ENCODE data around the gene MAZ. TPM values are rescaled to one million over a fixed set of nuclear protein-coding genes. Genes with fewer than 3 reads are reported as not detected.

Gene MAZ
- total and polyA plus RNA-seq, 2 of the 13 experiments (the other 11 are each of a cell fraction or from before 2014, with no cell fraction given) = 203 to 277 TPM

DNA sequence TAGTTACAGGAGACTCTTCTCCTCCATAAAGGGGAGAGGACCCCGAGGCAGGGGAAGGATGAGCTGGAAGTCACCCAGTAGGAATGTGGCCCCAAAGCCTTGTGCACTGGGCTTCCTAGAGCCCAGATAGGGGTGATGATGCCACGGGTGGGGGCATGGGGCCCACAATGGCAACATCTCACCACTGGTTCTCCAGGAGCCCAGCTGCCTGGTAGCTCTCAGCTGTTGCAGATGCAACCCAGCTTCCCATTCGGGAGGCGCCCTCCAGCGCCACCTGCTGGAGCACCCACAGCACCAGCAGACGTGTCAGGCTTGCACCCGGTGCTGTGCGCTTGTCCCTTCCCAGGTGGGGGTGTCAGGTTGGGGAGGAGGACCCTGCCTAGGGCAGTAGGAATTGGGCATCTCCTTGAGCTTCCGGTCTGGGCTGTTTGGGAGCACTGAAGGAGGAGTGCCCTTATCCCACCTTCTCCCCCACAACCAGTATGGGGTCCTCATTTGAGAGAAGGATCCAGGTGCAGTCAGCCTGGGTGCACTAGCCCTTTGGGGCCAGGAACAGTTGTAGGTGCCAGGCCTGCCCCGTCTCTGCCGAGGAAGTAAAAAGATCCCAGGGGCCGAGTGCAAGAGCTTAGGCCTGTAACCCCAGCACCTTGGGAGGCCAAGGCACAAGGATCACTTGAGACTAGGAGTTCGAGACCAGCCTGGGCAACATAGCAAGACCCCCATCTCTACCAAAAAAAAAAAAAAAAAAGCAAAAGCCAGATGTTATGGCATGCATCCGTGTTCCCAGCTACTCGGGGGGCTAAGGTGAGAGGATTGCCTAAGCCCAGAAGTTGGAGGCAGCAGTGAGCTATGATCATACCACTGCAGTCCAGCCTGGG is 42.3 kb downstream of the MAZ start (continued):
- no peak for TF ChIP-seq ZNF260 (CRISPR knock-in tag; IDR thresholded peaks at IDR 0.05; ENCODE audit: borderline replicate concordance, low read depth)
- TF ChIP-seq, protein P1, sequence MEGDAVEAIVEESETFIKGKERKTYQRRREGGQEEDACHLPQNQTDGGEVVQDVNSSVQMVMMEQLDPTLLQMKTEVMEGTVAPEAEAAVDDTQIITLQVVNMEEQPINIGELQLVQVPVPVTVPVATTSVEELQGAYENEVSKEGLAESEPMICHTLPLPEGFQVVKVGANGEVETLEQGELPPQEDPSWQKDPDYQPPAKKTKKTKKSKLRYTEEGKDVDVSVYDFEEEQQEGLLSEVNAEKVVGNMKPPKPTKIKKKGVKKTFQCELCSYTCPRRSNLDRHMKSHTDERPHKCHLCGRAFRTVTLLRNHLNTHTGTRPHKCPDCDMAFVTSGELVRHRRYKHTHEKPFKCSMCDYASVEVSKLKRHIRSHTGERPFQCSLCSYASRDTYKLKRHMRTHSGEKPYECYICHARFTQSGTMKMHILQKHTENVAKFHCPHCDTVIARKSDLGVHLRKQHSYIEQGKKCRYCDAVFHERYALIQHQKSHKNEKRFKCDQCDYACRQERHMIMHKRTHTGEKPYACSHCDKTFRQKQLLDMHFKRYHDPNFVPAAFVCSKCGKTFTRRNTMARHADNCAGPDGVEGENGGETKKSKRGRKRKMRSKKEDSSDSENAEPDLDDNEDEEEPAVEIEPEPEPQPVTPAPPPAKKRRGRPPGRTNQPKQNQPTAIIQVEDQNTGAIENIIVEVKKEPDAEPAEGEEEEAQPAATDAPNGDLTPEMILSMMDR (CRISPR knock-in tag; IDR thresholded peaks at IDR 0.05) = peak; percentile 99
- TF ChIP-seq PLSCR1 (CRISPR knock-in tag; IDR thresholded peaks at IDR 0.05; ENCODE audit: borderline replicate concordance) = no peak
- no peak for TF ChIP-seq GPBP1L1 (CRISPR knock-in tag; IDR thresholded peaks at IDR 0.05)
- no peak for TF ChIP-seq ZFP82 (CRISPR knock-in tag; IDR thresholded peaks at IDR 0.05; ENCODE audit: borderline replicate concordance)
- TF ChIP-seq, protein P2, sequence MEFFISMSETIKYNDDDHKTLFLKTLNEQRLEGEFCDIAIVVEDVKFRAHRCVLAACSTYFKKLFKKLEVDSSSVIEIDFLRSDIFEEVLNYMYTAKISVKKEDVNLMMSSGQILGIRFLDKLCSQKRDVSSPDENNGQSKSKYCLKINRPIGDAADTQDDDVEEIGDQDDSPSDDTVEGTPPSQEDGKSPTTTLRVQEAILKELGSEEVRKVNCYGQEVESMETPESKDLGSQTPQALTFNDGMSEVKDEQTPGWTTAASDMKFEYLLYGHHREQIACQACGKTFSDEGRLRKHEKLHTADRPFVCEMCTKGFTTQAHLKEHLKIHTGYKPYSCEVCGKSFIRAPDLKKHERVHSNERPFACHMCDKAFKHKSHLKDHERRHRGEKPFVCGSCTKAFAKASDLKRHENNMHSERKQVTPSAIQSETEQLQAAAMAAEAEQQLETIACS (CRISPR knock-in tag; IDR thresholded peaks at IDR 0.05) = no peak
- 0 out of 2 replicates have a peak, but pooled peaks have one; percentile 37 for TF ChIP-seq MIXL1 (CRISPR knock-in tag; IDR thresholded peaks at IDR 0.05)
- TF ChIP-seq ZSCAN22 (CRISPR knock-in tag; IDR thresholded peaks at IDR 0.05) = no peak
- TF ChIP-seq ZNF253 (CRISPR knock-in tag; IDR thresholded peaks at IDR 0.05; ENCODE audit: borderline replicate concordance) = no peak
- TF ChIP-seq CHCHD3 (CRISPR knock-in tag; IDR thresholded peaks at IDR 0.05) = no peak
- TF ChIP-seq GATAD2A (CRISPR knock-in tag; IDR thresholded peaks at IDR 0.05) = peak; percentile 56; the same call in 1 of the 2 replicates
- TF ChIP-seq ZC3H4 (CRISPR knock-in tag; IDR thresholded peaks at IDR 0.05; ENCODE audit: borderline replicate concordance) = no peak
- no peak for TF ChIP-seq ZFP36L2 (CRISPR knock-in tag; IDR thresholded peaks at IDR 0.05)
- no peak for TF ChIP-seq SNAPC2 (CRISPR knock-in tag; IDR thresholded peaks at IDR 0.05)
- TF ChIP-seq, protein P3, sequence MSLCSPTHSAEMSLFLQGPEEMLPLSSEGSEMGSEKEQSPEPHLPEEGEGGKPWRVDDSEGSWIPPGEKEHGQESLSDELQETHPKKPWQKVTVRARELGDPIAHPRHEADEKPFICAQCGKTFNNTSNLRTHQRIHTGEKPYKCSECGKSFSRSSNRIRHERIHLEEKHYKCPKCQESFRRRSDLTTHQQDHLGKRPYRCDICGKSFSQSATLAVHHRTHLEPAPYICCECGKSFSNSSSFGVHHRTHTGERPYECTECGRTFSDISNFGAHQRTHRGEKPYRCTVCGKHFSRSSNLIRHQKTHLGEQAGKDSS (CRISPR knock-in tag; IDR thresholded peaks at IDR 0.05; ENCODE audit: borderline replicate concordance, low read depth) = peak; percentile 92; the same call in 1 of the 2 replicates
- TF ChIP-seq BRCA1 (CRISPR knock-in tag; IDR thresholded peaks at IDR 0.05) = no peak
- no peak for TF ChIP-seq ZNF644 (CRISPR knock-in tag; IDR thresholded peaks at IDR 0.05; ENCODE audit: low read depth)
- TF ChIP-seq ZNF724P (CRISPR knock-in tag; IDR thresholded peaks at IDR 0.05; ENCODE audit: borderline replicate concordance) = no peak
- no peak for TF ChIP-seq ZNF615 (CRISPR knock-in tag; IDR thresholded peaks at IDR 0.05; ENCODE audit: borderline replicate concordance)
- TF ChIP-seq SMAD1 (CRISPR knock-in tag; IDR thresholded peaks at IDR 0.05; ENCODE audit: borderline replicate concordance, low read depth) = no peak
- no peak for TF ChIP-seq NCOA5 (CRISPR knock-in tag; IDR thresholded peaks at IDR 0.05)
- TF ChIP-seq KAT7 (CRISPR knock-in tag; IDR thresholded peaks at IDR 0.05; ENCODE audit: borderline replicate concordance) = no peak
- TF ChIP-seq ZNF468 (CRISPR knock-in tag; IDR thresholded peaks at IDR 0.05) = no peak
- no peak for TF ChIP-seq CENPT (CRISPR knock-in tag; IDR thresholded peaks at IDR 0.05; ENCODE audit: low read depth)
- TF ChIP-seq ASH2L (IDR thresholded peaks at IDR 0.05; ENCODE audit: insufficient read length, low read depth, low read length) = no peak

All from HepG2 (cell line).